ENCODE results near the gene UNC5CL. TPM values are rescaled to one million over a fixed set of nuclear protein-coding genes. Genes with fewer than 3 reads are reported as not detected.

The UNC5CL gene
- total RNA-seq, 1 donor from 2014 or later: 0.53 TPM

- Histone ChIP-seq H3K4me1 (no peaks in the 10 kb centered on the region), H3K27ac (no peak overlapping the region), H3K27me3 (no peaks in the 10 kb centered on the region), H3K9me3 (no peaks in the 10 kb centered on the region), H3K36me3 (no peaks in the 10 kb centered on the region), H3K4me3 (no peak overlapping the region)
- TF ChIP-seq CTCF (IDR thresholded peaks at IDR 0.05): no peak
- no peak for DNase-seq (ENCODE audit: low spot score in 2 of 2)
- intact Hi-C loops (cut with DNase I): no loop called here
Measured at GRCh38 chr6:41049521-41049920, 10.5 kb upstream of the UNC5CL start.

- H3K9me3 ChIP-seq: no peaks in the 10 kb centered on the region
- TF ChIP-seq CTCF (IDR thresholded peaks at IDR 0.05): no peak
- no peak overlapping the region for H3K27ac ChIP-seq
- H3K27me3 ChIP-seq: no peaks in the 10 kb centered on the region
- H3K4me1 ChIP-seq: no peaks in the 10 kb centered on the region
- no peaks in the 10 kb centered on the region for H3K36me3 ChIP-seq
- no peak for DNase-seq (ENCODE audit: low spot score in 2 of 2)
- H3K4me3 ChIP-seq: no peak overlapping the region
- intact Hi-C loops (cut with DNase I): no loop called here
Measured at GRCh38 chr6:41047745-41048732, 9.0 kb upstream of the UNC5CL start.

GRCh38 chr6:41047306-41047705 is 8.3 kb upstream of the UNC5CL start:
- Histone ChIP-seq H3K36me3 (no peaks in the 10 kb centered on the region), H3K4me1 (no peaks in the 10 kb centered on the region), H3K4me3 (no peak overlapping the region), H3K27ac (no peak overlapping the region), H3K9me3 (no peaks in the 10 kb centered on the region), H3K27me3 (no peaks in the 10 kb centered on the region)
- intact Hi-C loops (cut with DNase I): no loop called here
- no peak for TF ChIP-seq CTCF (IDR thresholded peaks at IDR 0.05)
- no peak for DNase-seq (ENCODE audit: low spot score in 2 of 2)

GRCh38 chr6:41046084-41046483 is 7.1 kb upstream of the UNC5CL start:
- Histone ChIP-seq H3K36me3 (no peaks in the 10 kb centered on the region), H3K4me1 (no peaks in the 10 kb centered on the region), H3K27me3 (no peaks in the 10 kb centered on the region), H3K9me3 (no peaks in the 10 kb centered on the region), H3K4me3 (no peak overlapping the region), H3K27ac (no peak overlapping the region)
- no peak for TF ChIP-seq CTCF (IDR thresholded peaks at IDR 0.05)
- DNase-seq (ENCODE audit: low spot score in 2 of 2): no peak
- intact Hi-C loops (cut with DNase I): no loop called here

GRCh38 chr6:41045664-41046063 is 6.6 kb upstream of the UNC5CL start:
- no peak for DNase-seq (ENCODE audit: low spot score in 2 of 2)
- intact Hi-C loops (cut with DNase I): no loop called here
- Histone ChIP-seq H3K4me1 (no peaks in the 10 kb centered on the region), H3K27me3 (no peaks in the 10 kb centered on the region), H3K27ac (no peak overlapping the region), H3K36me3 (no peaks in the 10 kb centered on the region), H3K9me3 (no peaks in the 10 kb centered on the region), H3K4me3 (no peak overlapping the region)
- no peak for TF ChIP-seq CTCF (IDR thresholded peaks at IDR 0.05)

Data from ascending aorta (tissue), 2 donors.